GM12878 (cell line): ENCODE measurements around the gene SERPINF2.

Experiments
- CHD1 ChIP-seq: IDR thresholded peaks from 2 replicates; pipeline ENCODE4 v1.6.1; 2012; ENCODE audit warnings: low read depth, low read length, improper control_type of control experiment
- CTCF ChIP-seq, 3 experiments: IDR thresholded peaks in 2 of 3; conservative IDR thresholded peaks in 1 of 3; 2 replicates each; pipeline ENCODE4 v1.5.1; 2011; ENCODE audit warnings: low read depth in 3 of 3, low read length in 3 of 3, mild to moderate bottlenecking in 3 of 3, control low read depth in 2 of 3, moderate library complexity in 2 of 3, inconsistent platforms in 1 of 3, mixed read lengths in 1 of 3; ENCODE audit not compliant: control insufficient read depth in 2 of 3, insufficient read depth in 1 of 3; ENCODE audit errors: extremely low read depth in 1 of 3
- MAX ChIP-seq: IDR thresholded peaks from 2 replicates; pipeline ENCODE4 v1.6.1; 2012; ENCODE audit warnings: low read depth, low read length, improper control_type of control experiment
- POLR2A ChIP-seq: IDR thresholded peaks from 2 replicates; pipeline ENCODE4 v1.6.1; 2011; ENCODE audit warnings: low read depth, mild to moderate bottlenecking, low read length
- PRDM15 ChIP-seq: fragments of 450-650 bp; formaldehyde crosslinking; IDR thresholded peaks from 2 replicates; pipeline ENCODE4 v1.4.0; 2020; ENCODE audit warnings: mild to moderate bottlenecking, moderate library complexity
- RFX5 ChIP-seq: IDR thresholded peaks from 2 replicates; pipeline ENCODE4 v1.6.1; 2011; ENCODE audit warnings: low read depth, low read length, improper control_type of control experiment
- SKIL ChIP-seq: fragments of 450-650 bp; IDR thresholded peaks from 2 replicates; pipeline ENCODE4 v1.6.1; 2017; ENCODE audit warnings: mild to moderate bottlenecking, low read depth, inconsistent platforms; ENCODE audit not compliant: poor library complexity, severe bottlenecking
- SMAD1 ChIP-seq: fragments of 450-650 bp; IDR thresholded peaks from 2 replicates; pipeline ENCODE4 v1.6.1; 2018; ENCODE audit warnings: mild to moderate bottlenecking, low read depth; ENCODE audit not compliant: partially characterized antibody
- SMC3 ChIP-seq: IDR thresholded peaks from 2 replicates; pipeline ENCODE4 v1.6.1; 2011; ENCODE audit warnings: low read length, improper control_type of control experiment, borderline replicate concordance
- YY1 ChIP-seq: IDR thresholded peaks from 2 replicates; pipeline ENCODE4 v1.6.1; 2011; ENCODE audit warnings: low read depth, mild to moderate bottlenecking, low read length
- ZNF274 ChIP-seq: IDR thresholded peaks from one replicate; pipeline ENCODE4 v1.8.0; 2011; ENCODE audit not compliant: insufficient read length, insufficient read depth

GRCh38 chr17:1793447-1793806 is 50.8 kb downstream of the SERPINF2 start:
- TF ChIP-seq CTCF (IDR thresholded peaks at IDR 0.05 in 2 of 3, conservative IDR thresholded peaks at IDR 0.05 in 1 of 3; ENCODE audit: control insufficient read depth in 2 of 3, extremely low read depth in 1 of 3, insufficient read depth in 1 of 3, low read depth in 3 of 3, low read length in 3 of 3) (no peak), ZNF274 (no peak), YY1 (no peak), SMC3 (no peak), POLR2A (no peak), RFX5 (no peak), MAX (no peak), PRDM15 (CRISPR knock-in tag) (no peak), SKIL (no peak), SMAD1 (no peak), CHD1 (no peak)
